Measurements from ENCODE around the gene POU2AF1.

The POU2AF1 gene

GRCh38 chr11:111378861-111379601 is at the start of gene POU2AF1:
Gene POU2AF1 (minus strand): TSS chr11:111379275. CDS start chr11:111379177, 98 bp downstream.
- DNase-seq = no peak

GRCh38 chr11:111428113-111428876 is 49.2 kb upstream of the POU2AF1 start:
- DNase-seq = no peak

- DNase-seq = peak; percentile 90
Observed at GRCh38 chr11:111427471-111427912, 48.4 kb upstream of the POU2AF1 start.

- no peak for DNase-seq
Observed at GRCh38 chr11:111426617-111427016, 47.5 kb upstream of the POU2AF1 start.

GRCh38 chr11:111423250-111423615 is 44.2 kb upstream of the POU2AF1 start:
- DNase-seq = no peak

GRCh38 chr11:111422494-111423249 is 43.6 kb upstream of the POU2AF1 start:
- peak; percentile 72 for DNase-seq

- no peak for DNase-seq
Observed at GRCh38 chr11:111421251-111421650, 42.2 kb upstream of the POU2AF1 start.

GRCh38 chr11:111419641-111420327 is 40.7 kb upstream of the POU2AF1 start:
- no peak for DNase-seq

- no peak for DNase-seq
Observed at GRCh38 chr11:111419181-111419580, 40.1 kb upstream of the POU2AF1 start.

- no peak for DNase-seq
Observed at GRCh38 chr11:111418436-111418787, 39.3 kb upstream of the POU2AF1 start.

GRCh38 chr11:111417766-111418435 is 38.8 kb upstream of the POU2AF1 start:
- DNase-seq = no peak

GRCh38 chr11:111417011-111417765 is 38.1 kb upstream of the POU2AF1 start:
- DNase-seq = no peak

- DNase-seq = no peak
Observed at GRCh38 chr11:111416231-111416960, 37.3 kb upstream of the POU2AF1 start.

GRCh38 chr11:111414936-111415335 is 35.9 kb upstream of the POU2AF1 start:
- no peak for DNase-seq

- no peak for DNase-seq
Observed at GRCh38 chr11:111414267-111414931, 35.3 kb upstream of the POU2AF1 start.

- DNase-seq = no peak
Observed at GRCh38 chr11:111413849-111414248, 34.8 kb upstream of the POU2AF1 start.

GRCh38 chr11:111412293-111412692 is 33.2 kb upstream of the POU2AF1 start:
- no peak for DNase-seq

- no peak for DNase-seq
Observed at GRCh38 chr11:111411456-111411855, 32.4 kb upstream of the POU2AF1 start.

GRCh38 chr11:111410951-111411350 is 31.9 kb upstream of the POU2AF1 start:
- no peak for DNase-seq

GRCh38 chr11:111409915-111410314 is 30.8 kb upstream of the POU2AF1 start:
- DNase-seq = no peak

All from NCI-H1048 (cell line).